ENCODE results near the gene RNASET2. TPM values are rescaled to one million over a fixed set of nuclear protein-coding genes. Genes with fewer than 3 reads are reported as not detected.

Gene RNASET2
- total RNA-seq, 1 donor from 2014 or later, result 135 TPM

DNA sequence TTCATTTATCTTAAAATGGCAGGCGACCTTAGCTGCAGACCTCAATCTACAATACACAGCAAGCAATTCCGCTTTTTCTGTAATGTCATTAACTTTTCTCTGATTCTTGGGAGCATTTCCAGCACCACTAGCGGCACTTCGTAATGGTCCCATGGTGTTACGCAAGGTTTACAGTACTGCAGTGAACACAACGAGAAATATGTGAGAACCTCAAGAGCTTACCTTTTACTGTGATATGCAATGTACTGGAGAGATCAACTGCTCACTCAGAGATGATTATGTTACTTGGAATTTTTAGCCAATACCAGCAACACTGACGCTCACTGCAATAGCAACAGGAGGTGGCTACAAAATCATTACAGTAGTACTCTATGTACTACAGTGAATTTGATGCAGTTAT is 40.1 kb upstream of the RNASET2 start:
- Mint-ChIP-seq H3K27me3 (no peaks in the 10 kb centered on the region), H3K36me3 (ENCODE audit: low read depth) (peaks cover 7% of the 10 kb centered on the region), H3K4me1 (peaks cover 23% of the 10 kb centered on the region), H3K27ac (no peak overlapping the region), H3K4me3 (no peak overlapping the region), H3K9me3 (no peaks in the 10 kb centered on the region)
- TF ChIP-seq, protein P1, sequence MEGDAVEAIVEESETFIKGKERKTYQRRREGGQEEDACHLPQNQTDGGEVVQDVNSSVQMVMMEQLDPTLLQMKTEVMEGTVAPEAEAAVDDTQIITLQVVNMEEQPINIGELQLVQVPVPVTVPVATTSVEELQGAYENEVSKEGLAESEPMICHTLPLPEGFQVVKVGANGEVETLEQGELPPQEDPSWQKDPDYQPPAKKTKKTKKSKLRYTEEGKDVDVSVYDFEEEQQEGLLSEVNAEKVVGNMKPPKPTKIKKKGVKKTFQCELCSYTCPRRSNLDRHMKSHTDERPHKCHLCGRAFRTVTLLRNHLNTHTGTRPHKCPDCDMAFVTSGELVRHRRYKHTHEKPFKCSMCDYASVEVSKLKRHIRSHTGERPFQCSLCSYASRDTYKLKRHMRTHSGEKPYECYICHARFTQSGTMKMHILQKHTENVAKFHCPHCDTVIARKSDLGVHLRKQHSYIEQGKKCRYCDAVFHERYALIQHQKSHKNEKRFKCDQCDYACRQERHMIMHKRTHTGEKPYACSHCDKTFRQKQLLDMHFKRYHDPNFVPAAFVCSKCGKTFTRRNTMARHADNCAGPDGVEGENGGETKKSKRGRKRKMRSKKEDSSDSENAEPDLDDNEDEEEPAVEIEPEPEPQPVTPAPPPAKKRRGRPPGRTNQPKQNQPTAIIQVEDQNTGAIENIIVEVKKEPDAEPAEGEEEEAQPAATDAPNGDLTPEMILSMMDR (IDR thresholded peaks at IDR 0.05), result no peak
- intact Hi-C loops (cut with micrococcal nuclease), result loop anchor here (5.0 kb wide), 3 partner anchors 356 to 654 kb away; partner anchors contain the start of genes RAMACL and SFT2D1
- DNase-seq (no peak), ATAC-seq (ENCODE audit: low read depth) (no peak)
- POLR2A ChIA-PET, result interaction anchor here (0.9 kb wide), 1 partner anchor 144 kb away, joined by 3 read pairs; no protein-coding TSS in a partner anchor
- CTCF ChIA-PET, result interaction anchor here (1.7 kb wide), 1 partner anchor 146 kb away, joined by 9 read pairs; no protein-coding TSS in a partner anchor

DNA sequence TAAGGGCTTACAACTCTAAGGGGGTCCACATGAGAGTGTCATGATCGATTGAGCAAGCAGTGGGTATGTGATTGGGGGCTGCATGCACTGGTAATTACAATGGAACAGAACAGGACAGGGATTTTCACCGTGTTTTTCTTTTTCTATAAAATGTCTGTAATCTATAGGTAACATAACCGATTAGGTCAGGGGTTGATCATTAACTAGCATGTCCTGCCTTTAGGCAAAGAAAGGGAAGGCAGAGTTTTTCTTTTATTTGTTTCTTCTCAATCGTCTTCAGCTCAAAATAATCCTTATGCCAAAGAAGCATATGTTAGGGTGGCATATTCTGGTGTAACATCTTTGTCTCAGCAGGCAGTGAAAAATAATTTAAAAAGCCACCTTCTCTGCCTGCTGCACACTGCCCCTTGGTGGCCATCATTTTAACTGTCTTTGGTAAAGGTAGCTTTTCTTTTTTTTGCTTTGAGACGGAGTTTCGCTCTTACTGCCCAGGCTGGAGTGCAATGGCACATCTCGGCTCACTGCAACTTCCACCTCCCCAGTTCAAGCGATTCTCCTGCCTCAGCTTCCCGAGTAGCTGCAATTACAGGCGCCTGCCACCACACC is 33.2 kb upstream of the RNASET2 start:
- TF ChIP-seq, protein P1 (IDR thresholded peaks at IDR 0.05), result peak; percentile 40
- POLR2A ChIA-PET, result interaction anchor here (0.6 to 2.4 kb wide), 10 partner anchors 20 to 648 kb away, joined by 3 to 24 read pairs (median 7); partner anchors contain the start of gene RNASET2

DNA sequence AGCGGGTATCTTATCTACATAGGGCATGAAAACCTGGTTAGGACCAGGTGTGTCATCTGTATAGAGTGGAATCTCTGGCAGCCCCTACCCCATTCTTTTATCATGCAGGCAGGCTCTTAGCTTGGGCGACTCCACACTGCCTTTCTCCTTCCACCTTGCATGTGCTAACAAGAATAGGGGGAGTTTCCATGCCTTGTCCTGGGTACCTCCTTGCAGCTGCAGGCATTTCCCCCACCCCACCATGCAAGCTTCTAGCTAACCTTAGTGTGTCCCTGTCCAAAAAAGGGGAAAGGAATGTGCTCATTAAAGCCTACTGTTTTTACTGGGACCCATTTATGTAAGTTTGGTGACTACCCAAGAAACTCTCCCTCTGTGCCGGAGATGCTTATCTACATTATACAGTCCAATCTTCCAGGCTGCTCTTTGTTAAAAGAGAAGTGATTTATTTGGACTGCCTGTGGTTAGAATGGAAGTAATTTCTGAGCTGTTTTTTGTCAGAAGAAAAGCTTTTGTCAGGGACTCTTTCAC is 32.4 kb upstream of the RNASET2 start:
- no peak for ATAC-seq (ENCODE audit: low read depth)
- TF ChIP-seq, protein P1 (IDR thresholded peaks at IDR 0.05), result no peak
- ChIA-PET POLR2A (interaction anchor here (0.8 to 2.4 kb wide), 8 partner anchors 11 to 154 kb away, joined by 3 to 24 read pairs (median 8); partner anchors contain the start of genes CEP43 and RNASET2), CTCF (interaction anchor here (0.7 to 3.5 kb wide), 22 partner anchors 19 to 547 kb away, joined by 3 to 80 read pairs (median 8); partner anchors contain the start of genes CCR6 and RNASET2)
- Mint-ChIP-seq H3K27me3 (no peaks in the 10 kb centered on the region), H3K4me1 (peaks cover 11% of the 10 kb centered on the region), H3K36me3 (ENCODE audit: low read depth) (peaks cover 3% of the 10 kb centered on the region), H3K27ac (no peak overlapping the region), H3K9me3 (no peaks in the 10 kb centered on the region), H3K4me3 (no peak overlapping the region)
- intact Hi-C loops (cut with micrococcal nuclease), result loop anchor here (1.0 to 5.0 kb wide), 8 partner anchors 29 to 299 kb away; no protein-coding TSS in a partner anchor
- no peak for DNase-seq

More for the DNA sequence above, 33.2 kb upstream of the RNASET2 start:
- H3K4me3 Mint-ChIP-seq, result no peak overlapping the region
- H3K36me3 Mint-ChIP-seq (ENCODE audit: low read depth), result peaks cover 3% of the 10 kb centered on the region
- no peak overlapping the region for H3K27ac Mint-ChIP-seq
- ATAC-seq (ENCODE audit: low read depth) (peak; percentile 99), DNase-seq (peak; percentile 22)
- H3K27me3 Mint-ChIP-seq, result no peaks in the 10 kb centered on the region
- H3K9me3 Mint-ChIP-seq, result no peaks in the 10 kb centered on the region
- CTCF ChIA-PET, result interaction anchor here (0.7 to 3.5 kb wide), 34 partner anchors 9 to 533 kb away, joined by 3 to 80 read pairs (median 6); partner anchors contain the start of genes CCR6, CEP43, RNASET2 and UNC93A
- intact Hi-C loops (cut with micrococcal nuclease), result loop anchor here (1.0 to 5.0 kb wide), 8 partner anchors 30 to 298 kb away; no protein-coding TSS in a partner anchor
- H3K4me1 Mint-ChIP-seq, result peaks cover 11% of the 10 kb centered on the region

DNA sequence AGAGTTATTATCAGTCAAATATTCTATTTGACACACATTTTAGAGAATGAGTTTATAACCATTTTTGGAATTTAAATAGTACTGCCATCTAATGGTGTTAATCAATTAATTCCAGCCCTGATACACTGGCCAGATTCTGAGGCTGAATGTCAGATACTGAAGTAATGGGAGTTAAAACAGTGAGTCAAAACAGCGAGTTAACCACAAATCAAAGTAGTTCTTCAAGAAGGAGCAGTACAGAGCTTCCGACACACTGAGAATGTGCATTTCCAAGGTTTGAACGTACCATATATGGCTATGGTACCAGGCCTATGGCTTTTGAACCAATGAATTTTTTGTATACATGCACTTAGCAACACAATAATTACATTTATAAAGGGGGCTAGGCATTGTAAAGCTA is 31.6 kb upstream of the RNASET2 start:
- CTCF ChIA-PET, result interaction anchor here (0.7 to 3.5 kb wide), 13 partner anchors 19 to 546 kb away, joined by 3 to 80 read pairs (median 6); partner anchors contain the start of genes CCR6 and RNASET2
- Mint-ChIP-seq H3K4me1 (peaks cover 11% of the 10 kb centered on the region), H3K9me3 (no peaks in the 10 kb centered on the region), H3K27ac (no peak overlapping the region), H3K36me3 (ENCODE audit: low read depth) (peaks cover 6% of the 10 kb centered on the region), H3K4me3 (no peak overlapping the region), H3K27me3 (no peaks in the 10 kb centered on the region)
- no peak for ATAC-seq (ENCODE audit: low read depth)
- POLR2A ChIA-PET, result interaction anchor here (0.8 to 2.4 kb wide), 5 partner anchors 11 to 155 kb away, joined by 3 to 24 read pairs (median 4); partner anchors contain the start of genes CEP43 and RNASET2
- no peak for DNase-seq
- intact Hi-C loops (cut with micrococcal nuclease), result loop anchor here (2.0 to 5.0 kb wide), 3 partner anchors 125 to 299 kb away; no protein-coding TSS in a partner anchor
- TF ChIP-seq, protein P1 (IDR thresholded peaks at IDR 0.05), result no peak

Data from activated B cell treated with CpG ODN at 0.5 μM for 24 hours (primary cell).